Lower lobe of right lung (tissue), 2 donors: Measurements from ENCODE around the gene SPEM3. TPM values are rescaled to one million over a fixed set of nuclear protein-coding genes. Genes with fewer than 3 reads are reported as not detected.

Source experiments
- ATAC-seq, 2 donors: fragments of 200-7000 bp; cut with Tn5 transposase; one replicate each; pipeline ENCODE4 v1.9.1; 2020 to 2022; ENCODE audit warnings: mild to moderate bottlenecking in 2 of 2, moderate library complexity in 2 of 2
- DNase-seq: peaks from one replicate; pipeline ENCODE4 v3.0.0-alpha.2; 2020
- H3K27ac ChIP-seq: fragments of 200-600 bp; one replicate; pipeline ENCODE4 v1.8.0; 2022
- H3K27me3 ChIP-seq: fragments of 200-600 bp; one replicate; pipeline ENCODE4 v1.8.0; 2022; ENCODE audit warnings: low read depth
- H3K36me3 ChIP-seq: fragments of 200-600 bp; one replicate; pipeline ENCODE4 v1.8.0; 2022; ENCODE audit warnings: mild to moderate bottlenecking
- H3K4me1 ChIP-seq: fragments of 200-600 bp; one replicate; pipeline ENCODE4 v1.8.0; 2022
- H3K4me3 ChIP-seq: fragments of 200-600 bp; one replicate; pipeline ENCODE4 v1.8.0; 2022; ENCODE audit warnings: mild to moderate bottlenecking
- H3K9me3 ChIP-seq: fragments of 200-600 bp; one replicate; pipeline ENCODE4 v1.8.0; 2022
- CTCF ChIP-seq: fragments of 200-600 bp; IDR thresholded peaks from one replicate; pipeline ENCODE4 v1.8.0; 2022; ENCODE audit warnings: antibody characterized with exemption, mild to moderate bottlenecking
- intact Hi-C: fragments of 100-400 bp; cut with DNase I; formaldehyde crosslinking; loops from one replicate; pipeline ENCODE4 v1.11.0; 2022
- long read RNA-seq: library from polyadenylated mRNA; unstranded; transcript quantifications from one replicate; pipeline ENCODE4 v2.0.0, GENCODE V29; 2021
- total RNA-seq: library from RNA; stranded (reverse); fragmentation: NEBNext Ultra II Directional; extraction: Animal tissue kit (Norgen Biotek cat#: 25700); gene quantifications from one replicate; pipeline ENCODE4 v1.2.1, GENCODE V29; 2021
- donor health status: DM: no; HTN: yes; CAD: no; lungs with severe emphysema.

The SPEM3 gene
- not detected for total RNA-seq
- long read RNA-seq, result 0 reads

- Histone ChIP-seq H3K27me3 (no peaks in the 10 kb centered on the region), H3K9me3 (no peaks in the 10 kb centered on the region), H3K36me3 (no peaks in the 10 kb centered on the region), H3K27ac (no peak within 1 kb of the TSS), H3K4me3 (no peak within 1 kb of the TSS), H3K4me1 (no peaks in the 10 kb centered on the region)
- intact Hi-C loops, result no loop called here
- no peak for TF ChIP-seq CTCF
- DNase-seq, result no peak
- ATAC-seq, result no peak
Observed at GRCh38 chr17:7428557-7428956, at the start of gene SPEM3. Gene SPEM3 (plus strand): TSS chr17:7428857. CDS start chr17:7428903, 46 bp downstream.

- Histone ChIP-seq H3K9me3 (no peaks in the 10 kb centered on the region), H3K27me3 (peaks cover 10% of the 10 kb centered on the region), H3K4me3 (no peak overlapping the region), H3K27ac (no peak overlapping the region), H3K4me1 (peaks cover 23% of the 10 kb centered on the region), H3K36me3 (no peaks in the 10 kb centered on the region)
- ATAC-seq (no peak), DNase-seq (no peak)
- no peak for TF ChIP-seq CTCF
- intact Hi-C loops, result no loop called here
Observed at GRCh38 chr17:7379134-7379533, 49.5 kb upstream of the SPEM3 start.

GRCh38 chr17:7380321-7380720, 48.3 kb upstream of the SPEM3 start:
- TF ChIP-seq CTCF, result no peak
- intact Hi-C loops, result no loop called here
- Histone ChIP-seq H3K4me3 (peak overlapping the region; percentile 61), H3K36me3 (peaks cover 6% of the 10 kb centered on the region), H3K27me3 (peaks cover 10% of the 10 kb centered on the region), H3K4me1 (peaks cover 26% of the 10 kb centered on the region), H3K9me3 (no peaks in the 10 kb centered on the region), H3K27ac (peak overlapping the region; percentile 71)
- DNase-seq (peak; percentile 66), ATAC-seq (peak; percentile 57 to 58)

- peak; percentile 82 to 93 for ATAC-seq
- Histone ChIP-seq H3K4me1 (peaks cover 26% of the 10 kb centered on the region), H3K9me3 (no peaks in the 10 kb centered on the region), H3K27me3 (peaks cover 10% of the 10 kb centered on the region), H3K27ac (peak within 1 kb of the TSS; percentile 71), H3K4me3 (peak within 1 kb of the TSS; percentile 61), H3K36me3 (peaks cover 6% of the 10 kb centered on the region)
- DNase-seq, result peak; percentile 79
- intact Hi-C loops, result no loop called here
- no peak for TF ChIP-seq CTCF
Observed at GRCh38 chr17:7380855-7381683, 47.6 kb upstream of the SPEM3 start, which contains the start of gene TNK1. Gene TNK1 (plus strand): TSS chr17:7381089. CDS start chr17:7382927, 1,838 bp downstream.

GRCh38 chr17:7382901-7383300, 45.8 kb upstream of the SPEM3 start:
- Histone ChIP-seq H3K27ac (no peak overlapping the region), H3K9me3 (no peaks in the 10 kb centered on the region), H3K27me3 (peaks cover 10% of the 10 kb centered on the region), H3K4me1 (peaks cover 26% of the 10 kb centered on the region), H3K4me3 (no peak overlapping the region), H3K36me3 (peaks cover 16% of the 10 kb centered on the region)
- intact Hi-C loops, result no loop called here
- DNase-seq, result no peak
- ATAC-seq, result no peak
- TF ChIP-seq CTCF, result no peak
